ENCODE measurements around the gene SLC35A5.

GRCh38 chr3:112539825-112540650 lies 21.8 kb upstream of the SLC35A5 start:
- TF ChIP-seq CTCF (conservative IDR thresholded peaks at IDR 0.05; ENCODE audit: low read depth, low read length) = no peak
- TF ChIP-seq EZH2 (IDR thresholded peaks at IDR 0.05; ENCODE audit: borderline replicate concordance, low read depth, low read length, poor library complexity, severe bottlenecking) = no peak
